Measurements from ENCODE around the gene GLRX5. TPM values are rescaled to one million over a fixed set of nuclear protein-coding genes. Genes with fewer than 3 reads are reported as not detected.

Gene GLRX5
- total RNA-seq, 4 donors from 2014 or later = 11.6 to 177 (median 38.2) TPM

DNA sequence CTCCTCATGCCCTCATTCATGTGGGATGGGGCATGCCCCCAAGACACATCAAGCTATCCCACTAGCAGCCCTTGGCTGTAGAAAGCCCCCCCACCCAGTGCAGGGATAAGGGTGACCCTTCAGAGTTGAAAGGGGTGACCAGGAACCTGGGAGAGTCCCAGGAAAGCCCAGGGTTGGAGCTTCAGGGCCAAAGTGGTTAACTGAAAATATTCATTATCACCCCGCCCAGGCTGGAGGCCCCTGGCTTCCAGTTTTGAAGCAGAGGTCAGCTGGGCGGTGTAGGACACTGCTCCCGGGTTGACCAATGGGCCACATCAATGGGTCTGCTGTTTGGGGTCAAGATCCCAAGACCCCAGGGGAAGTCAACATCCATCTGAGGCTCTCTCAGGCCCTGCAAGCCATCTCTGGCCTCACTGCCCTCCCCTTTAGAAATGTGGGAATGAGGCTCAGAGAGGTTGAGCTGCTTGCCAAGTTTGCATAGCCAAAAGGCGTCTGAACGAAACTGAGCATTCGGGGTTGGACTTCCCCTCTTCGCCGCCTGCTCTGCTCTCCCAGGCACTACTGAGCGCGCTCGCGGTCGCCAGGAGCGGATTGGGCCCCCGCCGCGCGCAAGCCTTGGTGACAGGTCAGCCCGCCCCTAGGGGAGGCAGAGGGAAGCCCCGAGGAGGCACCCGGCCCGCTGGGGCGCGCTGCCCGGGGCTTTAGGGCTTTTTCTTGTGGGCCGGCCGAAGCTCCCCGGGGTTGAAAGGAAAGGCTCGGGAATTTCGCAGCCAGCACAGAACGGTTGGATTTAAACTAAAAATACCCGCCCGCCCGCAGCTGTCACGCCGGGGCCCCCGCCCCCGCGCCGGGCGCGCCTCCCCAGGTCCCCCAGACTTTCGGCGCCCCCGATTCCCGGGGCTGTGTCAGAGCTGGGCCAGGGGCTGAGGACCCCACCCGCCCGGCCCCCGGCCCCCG, 19.0 kb upstream of the GLRX5 start:
- Histone ChIP-seq H3K4me1 (peaks cover 23 to 62% (median 40%) of the 10 kb centered on the region in 4 donors), H3K27me3 (no peaks in the 10 kb centered on the region), H3K4me3 (peak overlapping the region; percentile 37 to 92 (median 67)), H3K36me3 (no peaks in the 10 kb centered on the region), H3K27ac (peak overlapping the region; percentile 81 to 90 (median 86)), H3K9me3 (no peaks in the 10 kb centered on the region)
- DNase-seq = peak; percentile 85
- intact Hi-C loops (cut with DNase I; ENCODE audit: low total_unique reads) (loop anchor here (5.0 kb wide), 1 partner anchor 64 kb away; no protein-coding TSS in a partner anchor), in situ Hi-C loops (cut with MboI; ENCODE audit: low pct_ligation_motif_present in 1 of 4, low pct_unique_long_range_greater_than_20kb in 1 of 4, low sequenced_read_pairs in 3 of 4) (no loop called here)
- TF ChIP-seq POLR2A (IDR thresholded peaks at IDR 0.05) (no peak), POLR2AphosphoS5 (IDR thresholded peaks at IDR 0.05) (peak in 2 of 3 donors; percentile 8 to 45), CTCF (IDR thresholded peaks at IDR 0.05) (peak; percentile 35 to 59 (median 47)), EP300 (IDR thresholded peaks at IDR 0.05; ENCODE audit: low read depth) (no peak)
- 2 to 20% methylated on average over 2 to 32 of the region's 50 CpGs for WGBS, 2 donors (ENCODE audit: low coverage in 1 of 2)

DNA sequence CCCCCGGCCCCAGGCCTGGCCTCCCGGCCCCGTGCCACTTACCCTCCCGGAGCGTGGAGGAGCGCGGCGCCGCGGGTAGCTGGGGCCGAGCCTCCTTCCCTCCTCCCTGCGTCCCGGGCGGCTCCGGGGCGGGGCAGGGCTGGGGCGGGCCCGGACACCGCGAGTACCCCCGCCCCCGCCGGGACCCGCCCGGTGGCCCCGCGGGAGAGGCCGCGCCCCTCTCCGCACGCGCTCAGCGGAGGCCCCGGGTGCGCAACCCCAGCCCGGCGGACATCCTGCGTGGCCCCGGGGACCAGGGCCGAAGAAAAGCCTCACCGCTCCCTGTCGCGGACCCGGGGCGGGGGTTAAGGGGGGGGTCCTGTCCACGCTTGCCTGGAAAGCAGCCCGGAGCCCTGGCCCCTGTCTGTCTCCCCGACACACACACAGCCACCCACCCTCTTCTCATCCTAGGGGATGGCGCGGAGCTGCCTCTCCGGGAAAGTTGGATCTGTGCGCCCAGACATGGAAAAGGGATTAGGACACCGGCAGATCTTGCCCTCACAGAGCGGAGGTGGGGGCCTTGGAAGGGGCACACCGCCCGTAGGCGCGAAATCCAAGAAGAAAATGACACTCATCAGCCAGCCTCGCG, 18.2 kb upstream of the GLRX5 start, which contains the start of gene SYNE3:
SYNE3 (minus strand) TSS at position 97 of the 628 bp plus-strand sequence. CDS start 40,829 bp downstream, outside the sequence.
- 9% methylated on average over 23 of the region's 60 CpGs; no CpG with 5 or more reads in 1 of the 2 donors for WGBS, 2 donors (ENCODE audit: low coverage in 1 of 2)
- no peaks in the 10 kb centered on the region for H3K27me3 ChIP-seq
- in situ Hi-C loops (cut with MboI; ENCODE audit: low pct_ligation_motif_present in 1 of 4, low pct_unique_long_range_greater_than_20kb in 1 of 4, low sequenced_read_pairs in 3 of 4) (no loop called here), intact Hi-C loops (cut with DNase I; ENCODE audit: low total_unique reads) (loop anchor here (5.0 kb wide), 1 partner anchor 64 kb away; no protein-coding TSS in a partner anchor)
- no peaks in the 10 kb centered on the region for H3K9me3 ChIP-seq
- peaks cover 23 to 62% (median 40%) of the 10 kb centered on the region in 4 donors for H3K4me1 ChIP-seq
- TF ChIP-seq CTCF (IDR thresholded peaks at IDR 0.05) = no peak
- TF ChIP-seq POLR2AphosphoS5 (IDR thresholded peaks at IDR 0.05) = no peak
- no peak for TF ChIP-seq POLR2A (IDR thresholded peaks at IDR 0.05)
- TF ChIP-seq EP300 (IDR thresholded peaks at IDR 0.05; ENCODE audit: low read depth) = no peak
- H3K36me3 ChIP-seq = no peaks in the 10 kb centered on the region
- peak within 1 kb of the TSS; percentile 81 to 90 (median 86) for H3K27ac ChIP-seq
- H3K4me3 ChIP-seq = peak within 1 kb of the TSS; percentile 37 to 92 (median 67)
- DNase-seq = peak; percentile 81

GRCh38 chr14:95518045-95518751, 16.7 kb upstream of the GLRX5 start:
- no peak for DNase-seq
- intact Hi-C loops (cut with DNase I; ENCODE audit: low total_unique reads) (loop anchor here (5.0 kb wide), 1 partner anchor 66 kb away; no protein-coding TSS in a partner anchor), in situ Hi-C loops (cut with MboI; ENCODE audit: low pct_ligation_motif_present in 1 of 4, low pct_unique_long_range_greater_than_20kb in 1 of 4, low sequenced_read_pairs in 3 of 4) (no loop called here)
- 54 to 58% methylated on average over 8 of the region's 8 CpGs for WGBS, 2 donors (ENCODE audit: low coverage in 1 of 2)
- no peak overlapping the region for H3K4me3 ChIP-seq
- H3K27ac ChIP-seq = peak overlapping the region; percentile 81 to 90 (median 86)
- H3K4me1 ChIP-seq = peaks cover 24 to 68% (median 44%) of the 10 kb centered on the region in 4 donors
- no peak for TF ChIP-seq CTCF (IDR thresholded peaks at IDR 0.05)
- TF ChIP-seq POLR2A (IDR thresholded peaks at IDR 0.05) = no peak
- no peak for TF ChIP-seq POLR2AphosphoS5 (IDR thresholded peaks at IDR 0.05)
- no peak for TF ChIP-seq EP300 (IDR thresholded peaks at IDR 0.05; ENCODE audit: low read depth)
- no peaks in the 10 kb centered on the region for H3K9me3 ChIP-seq
- no peaks in the 10 kb centered on the region for H3K27me3 ChIP-seq
- no peaks in the 10 kb centered on the region for H3K36me3 ChIP-seq
